ENCODE measurements around the gene RNASE8. TPM values are rescaled to one million over a fixed set of nuclear protein-coding genes. Genes with fewer than 3 reads are reported as not detected.
"Not testable (repeated sequence)": the region's sequence is repeated elsewhere in the genome, so short reads cannot be mapped to it uniquely, and the experiment has no call there.

Gene RNASE8
- polyA plus RNA-seq, 4 donors = not detected

DNA sequence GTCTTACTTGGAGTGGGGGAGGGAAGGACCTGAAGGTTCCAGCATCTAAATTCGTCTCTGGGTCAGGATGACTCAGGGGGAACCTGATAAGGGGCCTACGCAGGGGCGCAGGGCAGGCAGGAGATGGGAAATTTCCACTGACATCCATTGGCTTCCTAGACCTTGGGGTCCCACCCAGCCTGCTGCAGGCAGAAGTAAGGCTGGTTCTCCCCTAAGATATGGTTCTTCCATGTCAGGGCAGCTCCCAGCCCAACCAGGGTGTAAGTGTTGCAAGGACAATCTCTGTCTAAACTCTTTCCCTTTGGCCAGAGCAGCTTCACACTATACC lies 30.7 kb upstream of the RNASE8 start:
- DNase-seq (ENCODE audit: low read depth in 4 of 4, low spot score in 3 of 4) = no peak

DNA sequence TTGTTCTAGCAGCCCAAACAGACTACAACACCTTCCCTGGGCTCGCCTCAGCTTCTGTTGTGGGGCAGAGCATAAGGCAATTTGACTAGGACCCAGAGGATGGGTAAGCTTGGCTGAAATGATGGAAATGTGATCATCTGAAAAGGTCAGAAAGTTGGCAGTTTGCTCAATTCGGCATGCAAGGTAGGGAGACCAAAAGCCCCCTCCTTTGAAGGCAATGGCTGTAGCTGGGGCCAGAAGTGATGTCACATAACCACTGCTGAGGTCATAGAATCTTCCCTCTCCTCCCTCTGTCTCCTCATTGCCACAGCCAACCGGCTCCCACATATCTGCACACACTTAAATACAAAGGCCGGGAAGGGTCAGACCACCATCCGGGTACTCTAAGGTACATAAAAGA lies 27.7 kb upstream of the RNASE8 start, which contains the start of gene TPPP2:
TPPP2 (plus strand) TSS at position 301 of the 400 bp plus-strand sequence. CDS start 365 bp downstream, outside the sequence.
- DNase-seq (ENCODE audit: low read depth in 4 of 4, low spot score in 3 of 4) = no peak

DNA sequence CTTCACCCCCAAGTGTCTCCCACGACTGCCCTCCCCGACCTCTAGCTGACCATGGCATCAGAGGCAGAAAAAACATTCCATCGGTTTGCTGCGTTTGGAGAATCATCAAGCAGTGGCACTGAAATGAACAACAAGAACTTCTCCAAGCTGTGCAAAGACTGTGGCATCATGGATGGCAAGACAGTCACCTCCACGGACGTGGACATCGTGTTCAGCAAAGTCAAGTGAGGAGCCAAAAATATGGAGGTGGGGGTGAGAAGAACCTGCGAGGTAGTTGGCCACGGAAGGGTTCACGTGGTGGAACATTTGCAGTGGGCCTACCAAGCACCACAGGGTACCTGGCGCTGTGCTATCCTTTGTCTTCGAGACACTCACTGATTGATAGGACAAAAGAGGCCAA lies 27.1 kb upstream of the RNASE8 start:
- no peak for DNase-seq (ENCODE audit: low read depth in 4 of 4, low spot score in 3 of 4)

DNA sequence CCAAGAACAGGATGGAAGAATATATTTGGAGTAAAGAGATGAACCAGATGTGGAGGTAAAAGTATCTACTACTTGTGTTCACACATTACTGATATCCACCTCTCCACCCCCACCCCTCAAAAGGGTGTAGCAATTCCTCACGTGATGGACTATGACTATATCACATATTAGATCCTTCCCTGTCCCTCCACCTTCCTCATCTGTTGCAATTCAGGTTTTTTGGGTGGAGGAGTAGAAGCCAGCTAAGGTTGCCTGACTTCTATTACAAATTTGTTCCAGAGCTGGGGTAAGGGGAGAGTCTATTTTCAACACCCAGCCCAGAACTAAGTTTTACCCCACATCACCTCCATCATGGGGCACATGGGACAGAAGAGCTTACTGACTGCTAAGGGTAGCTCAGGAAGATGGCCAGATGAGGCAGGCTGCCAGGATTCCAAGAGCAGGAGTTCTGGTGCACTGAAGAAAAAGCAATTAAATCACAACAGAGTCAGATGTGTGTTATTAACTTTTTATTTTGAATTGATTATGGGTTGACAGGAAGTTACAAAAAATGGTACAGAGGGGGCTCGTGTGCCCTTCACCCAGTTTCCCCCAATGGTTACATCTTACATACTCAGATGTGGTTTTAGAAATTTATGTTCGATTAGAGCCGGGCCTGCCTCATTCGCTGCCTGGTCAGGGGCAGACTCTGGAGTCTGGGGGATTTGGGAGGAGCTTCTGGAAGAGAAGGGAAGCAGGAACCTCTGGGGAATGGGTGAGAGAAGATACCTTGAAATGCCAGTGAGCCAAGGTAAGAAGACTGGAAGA lies 25.1 kb upstream of the RNASE8 start:
- DNase-seq (ENCODE audit: low read depth in 4 of 4, low spot score in 3 of 4) = no peak

DNA sequence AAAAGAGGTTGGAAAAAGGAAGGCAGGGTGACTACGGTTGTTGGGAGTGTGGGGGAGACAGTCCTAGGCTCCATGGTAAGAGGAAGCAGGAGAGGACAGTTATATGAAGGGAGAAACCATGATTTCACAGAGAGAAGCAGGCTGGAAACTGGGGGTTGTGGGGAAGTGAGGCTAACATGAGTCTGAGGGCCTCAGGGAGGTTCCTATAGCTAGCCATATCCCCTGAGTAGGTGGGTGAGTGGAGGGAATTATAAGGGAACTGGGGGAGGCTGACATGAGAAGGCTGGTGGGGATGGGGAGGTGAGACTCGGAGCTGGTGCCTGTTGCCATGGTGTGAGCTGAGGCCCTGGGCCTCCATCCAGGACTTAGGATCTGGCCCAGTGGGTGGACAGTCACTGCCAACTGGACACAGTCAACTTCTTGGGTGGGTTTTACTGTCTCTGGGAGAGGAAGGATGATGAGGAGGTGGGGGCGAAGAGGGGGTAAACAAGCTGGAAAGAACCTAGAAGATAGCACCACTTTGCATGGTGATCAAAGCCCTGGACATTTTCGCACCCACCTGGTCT lies 24.4 kb upstream of the RNASE8 start:
- no peak for DNase-seq (ENCODE audit: low read depth in 4 of 4, low spot score in 3 of 4)

DNA sequence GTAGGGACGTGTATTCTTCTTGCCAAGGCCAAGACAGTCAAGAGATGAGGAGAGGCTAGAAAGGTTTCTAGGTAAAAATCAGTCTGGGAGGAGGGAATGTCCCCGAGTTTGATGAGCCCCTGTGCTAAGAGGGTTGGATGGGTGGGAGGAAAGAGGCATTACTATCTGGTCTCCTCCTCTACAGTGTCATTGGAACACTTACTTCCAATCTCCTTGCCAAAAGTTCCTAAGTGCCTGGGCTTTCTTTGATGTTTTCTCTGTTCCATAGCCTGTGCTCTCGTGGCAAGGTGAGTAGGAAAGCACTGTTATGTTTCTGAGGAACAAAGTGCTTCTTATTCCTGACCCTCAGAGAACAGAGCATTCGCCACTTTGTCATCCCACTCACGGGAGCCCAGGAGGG lies 22.9 kb upstream of the RNASE8 start, which contains the start of gene RNASE13:
RNASE13 (minus strand) TSS at position 101 of the 400 bp plus-strand sequence. CDS start 519 bp downstream, outside the sequence.
- no peak for DNase-seq (ENCODE audit: low read depth in 4 of 4, low spot score in 3 of 4)

DNA sequence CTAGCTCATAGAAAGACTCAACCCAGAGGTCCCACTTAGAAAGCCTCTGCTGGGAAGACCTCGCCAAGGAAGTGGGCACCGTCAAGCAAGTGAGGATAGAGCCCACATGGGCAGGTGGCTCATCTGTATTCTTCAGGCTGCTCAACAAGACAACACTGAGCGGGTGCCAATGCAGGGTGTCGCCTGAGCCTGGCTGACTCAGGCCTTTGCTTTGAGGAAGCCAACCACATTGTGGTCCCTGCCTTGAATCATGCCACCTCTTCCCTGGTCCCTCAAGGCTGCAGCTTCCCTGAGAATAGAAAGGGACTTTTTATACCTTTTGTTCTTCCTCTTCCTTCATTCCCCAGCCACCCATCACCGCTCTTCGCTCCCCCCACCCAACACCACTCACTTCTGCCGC lies 20.9 kb upstream of the RNASE8 start:
- no peak for DNase-seq (ENCODE audit: low read depth in 4 of 4, low spot score in 3 of 4)

DNA sequence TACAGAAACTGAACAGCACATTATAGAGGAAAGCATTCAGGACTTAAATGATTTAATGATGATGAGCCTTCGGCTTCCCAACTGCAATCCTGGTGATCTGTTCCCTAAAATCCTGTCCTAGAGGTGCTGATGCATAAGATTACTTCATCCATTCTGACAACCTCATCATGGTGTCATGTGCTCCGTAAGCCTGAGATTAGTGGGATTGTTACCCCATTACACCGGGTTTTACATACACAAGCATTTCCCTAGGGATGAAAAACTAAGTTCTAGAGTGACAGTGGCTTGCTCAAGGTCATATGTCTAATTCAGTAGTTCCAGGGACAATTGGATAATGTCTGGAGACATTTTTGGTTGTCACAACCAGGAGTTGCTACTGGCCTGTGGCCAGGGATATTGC lies 20.5 kb upstream of the RNASE8 start:
- no peak for DNase-seq (ENCODE audit: low read depth in 4 of 4, low spot score in 3 of 4)

DNA sequence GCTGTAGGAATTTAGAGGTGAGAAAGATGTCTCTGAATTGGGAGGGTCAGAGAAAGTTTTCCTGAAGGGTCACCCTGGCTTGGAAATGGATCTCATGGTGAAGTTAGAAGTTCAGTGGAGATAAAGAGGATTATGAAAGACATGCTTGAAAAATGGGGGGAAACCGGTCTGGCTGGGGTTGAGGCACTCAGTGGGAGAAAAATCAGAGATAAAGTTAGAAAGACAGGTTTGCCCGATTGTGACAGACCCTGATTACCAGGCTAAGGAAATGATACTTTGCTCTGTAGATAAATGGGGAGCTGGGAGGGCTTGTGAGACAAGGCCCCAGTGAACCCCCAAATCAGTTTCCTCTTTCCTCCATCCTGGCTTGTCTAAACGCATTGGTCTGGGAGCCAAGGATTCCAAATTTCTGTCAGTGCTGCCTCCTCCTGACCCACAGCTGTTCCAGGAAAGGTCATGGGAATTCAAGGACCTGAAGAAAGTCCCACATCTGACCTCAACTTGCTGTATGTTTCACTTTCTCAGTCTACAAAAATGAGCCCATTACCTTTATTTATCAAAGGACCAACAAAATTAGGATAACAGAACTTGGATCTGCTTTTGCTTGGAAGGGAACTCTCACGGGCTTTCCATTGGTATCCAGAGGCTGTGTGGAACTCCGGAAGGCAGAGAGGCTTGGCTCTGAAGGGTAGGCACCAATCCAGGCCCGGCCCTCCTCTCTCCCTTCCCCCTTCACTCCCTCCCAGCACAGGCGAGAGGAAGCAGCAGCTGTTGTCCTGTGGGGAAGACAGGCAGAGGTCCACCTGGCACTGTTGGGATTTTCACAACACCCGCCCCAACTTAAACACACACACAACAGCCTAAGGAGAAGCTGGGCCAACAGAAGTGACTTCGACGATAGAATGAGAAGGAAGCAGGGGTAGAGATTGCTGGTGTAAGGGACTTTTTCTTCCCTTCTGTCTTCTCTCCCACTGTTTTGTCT lies 18.9 kb upstream of the RNASE8 start:
- no peak for DNase-seq (ENCODE audit: low read depth in 4 of 4, low spot score in 3 of 4)

DNA sequence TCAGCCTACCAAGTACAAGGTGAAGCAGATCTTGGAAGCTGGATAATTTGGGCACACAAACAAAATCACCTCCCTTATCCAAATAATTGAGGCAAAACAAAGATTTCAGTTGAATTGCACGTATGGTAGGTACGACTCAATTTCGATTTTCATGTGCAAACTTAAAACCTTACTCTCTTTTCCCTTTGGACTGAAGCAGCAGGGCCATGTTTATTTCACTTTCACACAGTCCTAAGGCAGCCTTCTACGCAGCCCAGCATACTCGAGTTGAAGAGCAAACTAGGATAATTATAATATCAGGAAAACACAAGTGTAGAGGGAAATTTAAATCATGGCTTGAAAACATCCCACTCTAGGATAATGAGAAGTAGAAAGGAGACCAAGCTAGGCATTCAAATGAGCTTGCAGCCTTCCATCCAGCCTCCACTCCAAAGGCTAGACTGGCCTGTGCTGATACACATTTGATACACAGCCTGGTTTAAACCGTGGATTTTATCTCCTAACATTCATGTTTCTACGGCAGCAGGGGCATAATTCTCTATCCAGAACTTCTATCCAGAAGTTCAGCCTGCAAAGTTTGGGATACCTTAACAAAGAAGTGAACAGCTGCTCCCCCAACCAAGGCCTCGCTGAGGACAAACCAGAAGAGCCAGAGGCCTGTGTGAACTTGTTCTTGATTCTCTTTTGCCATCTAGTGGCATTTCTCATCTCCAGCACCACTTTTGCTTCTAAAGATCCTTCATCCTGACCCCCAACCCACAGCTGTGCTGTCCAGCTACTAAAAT lies 17.8 kb upstream of the RNASE8 start:
- peak in 3 of 4 donors; percentile 55 to 66 (median 65) for DNase-seq (ENCODE audit: low read depth in 4 of 4, low spot score in 3 of 4)

DNA sequence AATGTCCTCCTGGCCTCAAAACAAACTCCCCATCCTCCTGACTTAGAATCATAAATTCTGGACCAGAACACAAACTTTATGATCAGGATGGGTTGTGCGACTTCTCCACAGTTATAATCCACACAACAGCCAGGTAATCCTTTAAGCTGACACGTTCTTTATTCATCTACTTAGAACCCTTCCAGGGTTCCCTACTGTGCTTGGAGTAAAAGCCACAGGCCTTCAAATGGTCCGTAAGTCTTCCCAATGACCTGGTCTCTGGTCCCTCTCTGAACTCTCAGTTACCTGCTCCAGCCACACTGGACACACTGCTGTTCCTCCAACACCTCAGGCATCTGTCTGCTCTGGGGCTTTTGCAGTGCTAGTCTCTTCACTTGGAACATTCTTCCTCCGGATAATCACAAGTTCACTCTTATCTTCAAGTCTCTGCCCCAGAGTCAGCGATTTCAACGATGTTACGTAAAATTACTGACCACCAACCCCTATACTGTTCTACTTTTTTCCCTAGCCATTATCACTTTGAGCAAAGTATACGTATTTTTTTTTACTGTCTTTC lies 17.2 kb upstream of the RNASE8 start:
- DNase-seq (ENCODE audit: low read depth in 4 of 4, low spot score in 3 of 4) = no peak

DNA sequence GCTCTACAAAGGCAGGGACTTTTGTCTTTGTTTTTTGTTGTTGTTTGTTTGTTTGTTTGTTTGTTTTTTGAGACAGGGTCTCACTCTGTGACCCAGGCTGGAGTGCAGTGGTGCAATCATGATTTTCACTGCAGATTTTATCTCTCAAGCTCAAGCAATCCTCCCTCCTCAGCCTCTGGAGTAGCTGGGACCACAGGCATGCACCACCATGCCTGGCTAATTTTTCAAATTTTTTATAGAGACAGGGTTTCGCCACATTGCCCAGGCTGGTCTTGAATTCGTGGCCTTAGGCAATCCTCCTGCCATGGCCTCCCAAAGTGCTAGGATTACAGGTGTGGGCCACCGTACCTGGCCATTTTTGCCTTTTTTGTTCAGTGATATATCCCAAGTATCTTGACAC lies 16.7 kb upstream of the RNASE8 start:
- DNase-seq (ENCODE audit: low read depth in 4 of 4, low spot score in 3 of 4) = not testable (repeated sequence)

DNA sequence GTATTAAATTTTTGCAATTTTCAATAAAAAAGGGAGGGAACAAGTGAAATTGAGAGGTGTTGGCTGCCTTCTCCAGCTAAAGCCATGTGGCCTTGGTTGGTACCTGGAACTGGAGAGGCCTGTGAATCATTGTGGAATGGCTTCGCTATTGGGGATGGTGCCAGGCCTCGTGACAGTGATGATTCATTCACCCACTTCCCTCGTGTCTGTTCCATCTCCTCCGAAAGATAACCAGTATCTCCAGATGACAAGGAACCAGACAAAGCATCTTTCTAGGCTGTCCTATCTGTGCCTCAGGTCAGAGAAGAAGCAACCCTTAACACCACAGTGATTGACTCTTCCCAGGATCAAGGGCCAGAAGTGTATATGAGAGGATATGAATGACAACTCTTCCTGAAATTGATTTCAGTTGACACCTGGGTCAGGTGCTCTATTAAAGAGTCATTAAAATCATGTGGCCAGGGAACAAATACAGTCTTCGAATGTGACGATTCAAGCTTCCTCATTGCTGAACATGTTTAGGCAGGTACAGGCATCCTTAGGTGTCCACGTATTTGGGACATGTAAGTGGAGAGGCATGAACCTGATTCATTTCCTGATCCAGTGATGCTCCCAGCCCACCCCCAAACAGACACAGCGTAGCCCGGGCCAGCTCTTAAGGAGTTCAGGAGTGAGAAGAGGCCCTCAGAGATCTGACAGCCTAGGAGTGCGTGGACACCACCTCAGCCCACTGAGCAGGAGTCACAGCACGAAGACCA lies 15.8 kb upstream of the RNASE8 start, which contains the start of gene RNASE7:
RNASE7 (plus strand) TSS at position 687 of the 758 bp plus-strand sequence. CDS start 631 bp downstream, outside the sequence.
- no peak for DNase-seq (ENCODE audit: low read depth in 4 of 4, low spot score in 3 of 4)

DNA sequence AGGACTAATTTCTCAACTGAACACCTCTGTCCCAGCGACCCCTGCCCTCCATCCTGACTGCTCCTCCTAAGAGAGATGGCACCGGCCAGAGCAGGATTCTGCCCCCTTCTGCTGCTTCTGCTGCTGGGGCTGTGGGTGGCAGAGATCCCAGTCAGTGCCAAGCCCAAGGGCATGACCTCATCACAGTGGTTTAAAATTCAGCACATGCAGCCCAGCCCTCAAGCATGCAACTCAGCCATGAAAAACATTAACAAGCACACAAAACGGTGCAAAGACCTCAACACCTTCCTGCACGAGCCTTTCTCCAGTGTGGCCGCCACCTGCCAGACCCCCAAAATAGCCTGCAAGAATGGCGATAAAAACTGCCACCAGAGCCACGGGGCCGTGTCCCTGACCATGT lies 14.7 kb upstream of the RNASE8 start:
- DNase-seq (ENCODE audit: low read depth in 4 of 4, low spot score in 3 of 4) = no peak

DNA sequence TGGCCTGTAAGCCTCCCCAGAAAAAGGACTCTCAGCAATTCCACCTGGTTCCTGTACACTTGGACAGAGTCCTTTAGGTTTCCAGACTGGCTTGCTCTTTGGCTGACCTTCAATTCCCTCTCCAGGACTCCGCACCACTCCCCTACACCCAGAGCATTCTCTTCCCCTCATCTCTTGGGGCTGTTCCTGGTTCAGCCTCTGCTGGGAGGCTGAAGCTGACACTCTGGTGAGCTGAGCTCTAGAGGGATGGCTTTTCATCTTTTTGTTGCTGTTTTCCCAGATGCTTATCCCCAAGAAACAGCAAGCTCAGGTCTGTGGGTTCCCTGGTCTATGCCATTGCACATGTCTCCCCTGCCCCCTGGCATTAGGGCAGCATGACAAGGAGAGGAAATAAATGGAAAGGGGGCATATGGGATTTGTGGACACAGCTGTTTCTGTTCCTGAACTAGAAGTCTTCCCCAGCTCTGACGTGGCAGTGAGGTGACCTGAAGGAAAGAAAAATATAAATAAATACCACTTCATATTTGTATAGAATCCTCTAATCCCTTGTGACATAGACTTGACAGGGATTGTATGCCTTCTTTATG lies 14.1 kb upstream of the RNASE8 start:
- DNase-seq (ENCODE audit: low read depth in 4 of 4, low spot score in 3 of 4) = no peak

DNA sequence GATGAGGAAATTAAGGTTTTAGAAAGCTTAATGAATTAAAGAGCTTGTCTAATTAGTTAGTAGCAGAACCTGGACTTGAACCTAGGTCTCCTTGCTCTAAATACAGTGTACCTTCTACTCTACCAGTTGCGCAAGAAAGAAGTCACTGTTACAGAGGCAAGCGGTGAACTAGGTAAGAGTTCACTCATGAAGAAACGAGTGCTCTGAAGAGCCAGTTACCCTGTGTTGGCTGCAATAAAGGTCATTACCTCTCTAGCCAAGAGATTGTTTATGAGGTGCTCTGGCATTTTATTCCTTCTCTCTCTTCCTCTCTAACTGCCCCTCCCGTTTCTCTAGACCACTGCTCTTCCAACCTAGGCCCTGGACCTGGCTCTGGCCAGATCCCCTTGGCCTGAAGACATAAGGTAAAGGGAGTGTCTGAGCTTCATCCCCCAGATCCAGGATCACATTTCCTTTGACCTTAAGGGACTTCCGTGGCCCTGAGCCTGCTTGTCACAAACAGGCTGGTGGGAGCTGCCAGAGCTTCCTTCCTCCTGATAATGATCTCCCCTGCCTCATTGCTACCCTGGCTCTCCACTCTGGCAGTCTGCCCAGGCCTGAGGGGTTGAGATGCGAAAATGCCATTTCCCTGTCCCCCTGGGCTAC lies 13.5 kb upstream of the RNASE8 start:
- no peak for DNase-seq (ENCODE audit: low read depth in 4 of 4, low spot score in 3 of 4)

DNA sequence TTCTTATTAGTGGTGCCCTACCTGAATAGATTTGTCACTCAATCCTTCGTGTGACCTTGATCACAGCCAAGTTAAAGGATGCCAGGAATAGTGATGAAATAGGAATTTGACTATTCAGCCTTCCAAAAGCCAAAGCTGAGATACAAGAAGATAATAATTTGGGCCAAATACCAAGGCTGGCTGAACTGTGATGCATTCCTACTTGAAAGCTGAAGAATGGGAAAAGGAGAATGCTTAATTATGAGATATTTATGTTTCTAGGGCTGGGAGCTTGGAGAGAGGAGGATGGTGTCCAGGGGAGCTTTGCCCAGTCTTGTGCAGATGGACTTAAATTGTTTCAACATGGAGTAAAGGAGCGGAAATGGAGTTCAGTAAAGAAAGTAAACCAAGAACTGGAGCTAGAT lies 10.2 kb upstream of the RNASE8 start:
- no peak for DNase-seq (ENCODE audit: low read depth in 4 of 4, low spot score in 3 of 4)

DNA sequence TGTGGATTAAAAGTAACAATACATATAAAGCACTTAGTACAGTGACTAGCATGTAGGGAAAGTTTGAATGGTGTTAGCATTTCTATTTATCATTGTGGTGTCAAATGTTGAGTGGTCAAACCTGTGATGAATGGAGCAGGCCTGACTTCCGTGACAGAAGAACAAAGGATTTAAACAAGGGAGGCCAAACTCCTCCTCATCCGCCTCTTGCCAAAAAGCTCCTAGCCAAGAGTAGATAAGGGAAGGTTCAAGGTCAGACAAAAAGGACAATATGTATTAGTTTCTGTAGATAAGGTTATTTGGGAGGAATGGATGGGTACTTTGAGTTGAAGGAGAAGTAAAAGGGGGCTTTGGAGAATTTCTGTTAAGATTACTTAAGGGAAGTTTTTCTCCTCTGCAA lies 9.0 kb upstream of the RNASE8 start:
- no peak for DNase-seq (ENCODE audit: low read depth in 4 of 4, low spot score in 3 of 4)

Data from right renal pelvis (tissue), 4 donors.